Erythroblast (primary cell): ENCODE data around the gene LACRT.

ENCODE experiments used
- GATA1 ChIP-seq: IDR thresholded peaks from 2 replicates; pipeline ENCODE4 v1.6.1; 2011; ENCODE audit warnings: low read depth, mild to moderate bottlenecking, control low read depth, low read length, moderate library complexity
- POLR2A ChIP-seq: IDR thresholded peaks from 2 replicates; pipeline ENCODE4 v1.6.1; 2011; ENCODE audit warnings: mild to moderate bottlenecking, low read length

- TF ChIP-seq POLR2A: no peak
- no peak for TF ChIP-seq GATA1
Measured at GRCh38 chr12:54590978-54591591, 43.6 kb downstream of the LACRT start.
